GM23248 (cell line): ENCODE measurements around the gene TPGS1. TPM values are rescaled to one million over a fixed set of nuclear protein-coding genes. Genes with fewer than 3 reads are reported as not detected.

Source experiments
- DNase-seq: peaks from one replicate; pipeline ENCODE4 v3.0.0-alpha.2; 2015
- H2AFZ ChIP-seq: fragments of 200-600 bp; sonication (generic); 2 replicates; pipeline ENCODE4 v1.6.1; 2016; ENCODE audit warnings: antibody characterized with exemption
- H3F3A ChIP-seq: fragments of 200-600 bp; sonication (generic); 2 replicates; pipeline ENCODE4 v1.6.1; 2016; ENCODE audit warnings: mild to moderate bottlenecking, antibody characterized with exemption, mixed run types; ENCODE audit not compliant: insufficient read depth
- H3K27ac ChIP-seq: fragments of 200-600 bp; sonication (generic); 2 replicates; pipeline ENCODE4 v1.5.1; 2016; ENCODE audit warnings: mild to moderate bottlenecking
- H3K27me3 ChIP-seq: fragments of 200-600 bp; sonication (generic); replicated peaks from 2 replicates; pipeline ENCODE4 v1.6.1; 2016; ENCODE audit warnings: mild to moderate bottlenecking; ENCODE audit not compliant: insufficient read depth
- H3K36me3 ChIP-seq: fragments of 200-600 bp; sonication (generic); 2 replicates; pipeline ENCODE4 v1.6.1; 2016; ENCODE audit warnings: low read depth, mild to moderate bottlenecking
- H3K4me1 ChIP-seq: fragments of 200-600 bp; sonication (generic); 2 replicates; pipeline ENCODE4 v1.6.1; 2016; ENCODE audit warnings: mild to moderate bottlenecking; ENCODE audit not compliant: insufficient read depth
- H3K4me2 ChIP-seq: fragments of 200-600 bp; sonication (generic); one replicate; pipeline ENCODE4 v1.6.1; 2016; ENCODE audit warnings: mild to moderate bottlenecking; ENCODE audit not compliant: unreplicated experiment
- H3K4me3 ChIP-seq: fragments of 200-600 bp; sonication (generic); 2 replicates; pipeline ENCODE4 v1.5.1; 2016; ENCODE audit warnings: mild to moderate bottlenecking
- H3K79me2 ChIP-seq: fragments of 200-600 bp; sonication (generic); 2 replicates; pipeline ENCODE4 v1.6.1; 2016; ENCODE audit warnings: mild to moderate bottlenecking; ENCODE audit not compliant: insufficient read depth
- H3K9ac ChIP-seq: fragments of 200-600 bp; sonication (generic); 2 replicates; pipeline ENCODE4 v1.6.1; 2016; ENCODE audit warnings: mild to moderate bottlenecking
- H3K9me2 ChIP-seq: fragments of 200-600 bp; sonication (generic); 2 replicates; pipeline ENCODE4 v1.6.1; 2016; ENCODE audit warnings: mixed run types, mild to moderate bottlenecking, moderate library complexity; ENCODE audit not compliant: insufficient read depth
- H3K9me3 ChIP-seq: fragments of 200-600 bp; sonication (generic); one replicate; pipeline ENCODE4 v1.6.1; 2017; ENCODE audit warnings: low read depth
- H4K20me1 ChIP-seq: fragments of 200-600 bp; sonication (generic); 2 replicates; pipeline ENCODE4 v1.6.0; 2016; ENCODE audit not compliant: insufficient read depth
- EZH2 ChIP-seq: fragments of 200-600 bp; sonication (generic); IDR thresholded peaks from 2 replicates; pipeline ENCODE4 v1.6.1; 2018; ENCODE audit warnings: antibody characterized with exemption, mild to moderate bottlenecking; ENCODE audit not compliant: insufficient read depth, poor library complexity, severe bottlenecking
- EZH2phosphoT487 ChIP-seq: fragments of 200-600 bp; sonication (generic); IDR thresholded peaks from 2 replicates; pipeline ENCODE4 v1.6.1; 2018; ENCODE audit warnings: antibody characterized with exemption, moderate library complexity, mild to moderate bottlenecking, low read depth; ENCODE audit not compliant: insufficient read depth
- WGBS, 2 experiments: methylation state at CpG; one replicate each; pipeline ENCODE4 v1.1.6; 2015 to 2017; ENCODE audit warnings: low lambda C conversion rate in 2 of 2, low coverage in 1 of 2; ENCODE audit errors: missing lambda C conversion rate in 2 of 2; 5-methylcytosine and 5-hydroxymethylcytosine counted together
- in situ Hi-C: fragments of 300-500 bp; cut with MboI; formaldehyde crosslinking; loops from 2 replicates; pipeline ENCODE4 v1.15.0; 2020
- polyA plus RNA-seq: library from polyadenylated mRNA; unstranded; fragments of >200 nt; fragmentation: Nextera tagmentation; extraction: Ambion mirVana; gene quantifications from 2 replicates; pipeline ENCODE4 v1.2.1, GENCODE V29; 2016
- total RNA-seq: library from RNA; depleted of rRNA; stranded (reverse); fragments of >200 nt; shearing (Covaris generic); gene quantifications from 2 replicates; pipeline ENCODE4 v1.2.3, GENCODE V29; 2014

Gene TPGS1
- total and polyA plus RNA-seq, 2 experiments from 2014 or later: 22.0 to 60.5 TPM

DNA sequence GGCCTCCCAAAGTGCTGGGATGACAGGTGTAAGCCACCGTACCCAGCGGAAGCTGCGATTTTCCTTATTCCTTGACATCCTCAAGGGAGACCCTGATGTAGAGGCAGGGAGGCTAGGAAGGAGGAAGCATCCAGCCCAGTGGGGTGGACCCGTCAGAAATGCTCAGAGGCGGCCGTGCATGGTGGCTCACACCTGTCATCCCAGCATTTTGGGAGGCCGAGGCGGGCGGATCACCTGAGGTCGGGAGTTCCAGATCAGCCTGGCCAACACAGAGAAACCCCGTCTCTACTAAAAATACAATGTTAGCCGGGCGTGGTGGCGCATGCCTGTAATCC, 48.1 kb downstream of the TPGS1 start:
- Histone ChIP-seq H3K4me3 (no peak overlapping the region), H3K4me1 (no peaks in the 10 kb centered on the region), H3K9me3 (no peaks in the 10 kb centered on the region), H3K4me2 (no peak overlapping the region), H3K27me3 (no peaks in the 10 kb centered on the region), H4K20me1 (no peaks in the 10 kb centered on the region), H3K27ac (no peak overlapping the region), H3K9me2 (no peaks in the 10 kb centered on the region), H3K36me3 (no peaks in the 10 kb centered on the region), H3K9ac (no peak overlapping the region), H2AFZ (no peak overlapping the region), H3F3A (no peaks in the 10 kb centered on the region), H3K79me2 (no peaks in the 10 kb centered on the region)
- WGBS, 2 experiments: 95 to 96% methylated on average over 12 to 14 of the region's 14 CpGs
- in situ Hi-C loops: no loop called here
- no peak for DNase-seq
- TF ChIP-seq EZH2phosphoT487 (no peak), EZH2 (no peak)

- no peak overlapping the region for H3K4me3 ChIP-seq
- no peaks in the 10 kb centered on the region for H3K79me2 ChIP-seq
- H3K4me1 ChIP-seq: no peaks in the 10 kb centered on the region
- no peaks in the 10 kb centered on the region for H3K9me3 ChIP-seq
- H2AFZ ChIP-seq: no peak overlapping the region
- no peaks in the 10 kb centered on the region for H3K36me3 ChIP-seq
- TF ChIP-seq EZH2 (no peak), EZH2phosphoT487 (no peak)
- H4K20me1 ChIP-seq: no peaks in the 10 kb centered on the region
- no peaks in the 10 kb centered on the region for H3F3A ChIP-seq
- H3K27me3 ChIP-seq: no peaks in the 10 kb centered on the region
- WGBS, 2 experiments: 71 to 72% methylated on average over 23 to 31 of the region's 31 CpGs
- no peaks in the 10 kb centered on the region for H3K9me2 ChIP-seq
- DNase-seq: no peak
- H3K27ac ChIP-seq: no peak overlapping the region
- no peak overlapping the region for H3K4me2 ChIP-seq
- in situ Hi-C loops: no loop called here
- no peak overlapping the region for H3K9ac ChIP-seq
Measured at GRCh38 chr19:556611-557382, 49.5 kb downstream of the TPGS1 start.

DNA sequence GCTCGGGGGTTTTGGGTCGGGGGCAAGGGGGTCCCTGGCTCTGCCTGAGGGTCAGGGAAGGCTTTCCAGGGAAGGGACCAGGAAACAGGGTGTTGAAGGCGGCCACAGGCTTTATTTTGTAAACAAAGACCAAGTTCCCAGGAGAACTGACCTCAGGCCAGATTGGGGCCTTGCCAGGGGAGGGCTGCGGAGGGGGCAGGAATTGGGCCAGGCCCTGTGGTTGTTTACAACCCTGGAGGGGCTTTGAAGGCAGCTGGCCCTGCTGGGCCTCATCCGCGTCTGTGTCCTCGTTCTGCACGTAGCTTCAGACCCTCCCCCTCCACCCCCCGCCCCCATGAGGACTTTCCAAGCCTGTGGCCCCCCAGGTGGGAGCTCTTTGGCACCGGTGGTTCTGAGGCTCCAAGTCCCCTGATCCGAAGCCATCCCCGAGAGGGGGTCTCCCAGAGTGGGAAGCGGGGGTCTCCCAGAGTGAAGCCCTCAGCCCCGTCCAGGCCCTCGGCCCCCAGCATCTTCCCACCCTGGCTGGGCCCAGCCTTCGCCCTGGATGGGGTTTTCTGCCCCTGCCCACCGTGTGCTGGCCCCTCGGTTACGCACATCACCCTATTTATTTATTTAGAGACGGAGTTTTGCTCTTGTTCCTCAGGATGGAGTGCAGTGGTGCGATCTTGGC, 51.6 kb downstream of the TPGS1 start:
- Histone ChIP-seq H3K4me1 (no peaks in the 10 kb centered on the region), H3K9me3 (no peaks in the 10 kb centered on the region), H3F3A (no peaks in the 10 kb centered on the region), H3K27ac (no peak overlapping the region), H3K9me2 (no peaks in the 10 kb centered on the region), H3K4me3 (no peak overlapping the region), H3K27me3 (no peaks in the 10 kb centered on the region), H3K79me2 (no peaks in the 10 kb centered on the region), H3K9ac (no peak overlapping the region), H4K20me1 (no peaks in the 10 kb centered on the region), H3K36me3 (no peaks in the 10 kb centered on the region), H2AFZ (no peak overlapping the region), H3K4me2 (no peak overlapping the region)
- DNase-seq: no peak
- in situ Hi-C loops: no loop called here
- TF ChIP-seq EZH2phosphoT487: no peak
- TF ChIP-seq EZH2: no peak
- 48 to 55% methylated on average over 15 to 21 of the region's 21 CpGs for WGBS, 2 experiments

DNA sequence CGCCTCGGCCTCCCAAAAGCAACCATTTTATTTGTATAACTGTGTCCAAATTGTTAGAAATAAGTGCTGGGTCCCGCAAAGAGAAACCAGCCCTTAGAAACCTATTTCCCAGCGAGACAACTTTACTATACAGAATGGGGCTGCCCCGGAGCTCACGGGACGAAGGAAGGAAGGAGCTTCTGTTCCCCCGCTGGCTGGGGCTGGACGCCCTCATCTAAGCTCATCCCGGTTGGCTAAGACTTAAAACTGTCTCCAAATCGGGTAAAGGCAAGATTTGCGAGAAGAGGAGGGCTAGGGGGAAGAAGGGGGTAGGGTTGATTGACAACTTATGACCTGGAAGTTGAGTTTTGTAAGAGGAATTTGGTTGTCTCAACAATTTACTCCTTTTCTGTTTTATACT, 52.8 kb downstream of the TPGS1 start:
- Histone ChIP-seq H3K4me3 (no peak overlapping the region), H3K9me2 (no peaks in the 10 kb centered on the region), H3K79me2 (no peaks in the 10 kb centered on the region), H3K9ac (no peak overlapping the region), H3K4me1 (no peaks in the 10 kb centered on the region), H3K4me2 (no peak overlapping the region), H3K9me3 (no peaks in the 10 kb centered on the region), H3K27ac (no peak overlapping the region), H3K27me3 (no peaks in the 10 kb centered on the region), H2AFZ (no peak overlapping the region), H3K36me3 (no peaks in the 10 kb centered on the region), H3F3A (no peaks in the 10 kb centered on the region), H4K20me1 (no peaks in the 10 kb centered on the region)
- in situ Hi-C loops: no loop called here
- TF ChIP-seq EZH2 (no peak), EZH2phosphoT487 (no peak)
- WGBS, 2 experiments: 72 to 73% methylated on average over 12 of the region's 12 CpGs
- DNase-seq: no peak
